GM12878 (cell line): ENCODE results near the gene SPACDR. TPM values are rescaled to one million over a fixed set of nuclear protein-coding genes. Genes with fewer than 3 reads are reported as not detected.
A peak's percentile ranks its signal among the peaks of the same experiment; 100 is the strongest.

Source experiments
- CHD1 ChIP-seq: IDR thresholded peaks from 2 replicates; pipeline ENCODE4 v1.6.1; 2012; ENCODE audit warnings: low read depth, low read length, improper control_type of control experiment
- CHD4 ChIP-seq: fragments of 200-600 bp; sonication (generic); IDR thresholded peaks from 2 replicates; pipeline ENCODE4 v1.6.1; 2016; ENCODE audit warnings: mild to moderate bottlenecking
- CUX1 ChIP-seq: IDR thresholded peaks from 2 replicates; pipeline ENCODE4 v1.6.1; 2012; ENCODE audit warnings: improper control_type of control experiment, low read depth, low read length; ENCODE audit not compliant: insufficient replicate concordance
- HCFC1 ChIP-seq: fragments of 150-350 bp; IDR thresholded peaks from 2 replicates; pipeline ENCODE4 v1.6.1; 2014; ENCODE audit warnings: low read length
- IRF5 ChIP-seq: fragments of 450-650 bp; IDR thresholded peaks from 2 replicates; pipeline ENCODE4 v1.6.1; 2017; ENCODE audit warnings: borderline replicate concordance
- KDM1A ChIP-seq: fragments of 200-600 bp; sonication (generic); IDR thresholded peaks from 2 replicates; pipeline ENCODE4 v1.6.1; 2016; ENCODE audit warnings: borderline replicate concordance
- MYC ChIP-seq: IDR thresholded peaks from 2 replicates; pipeline ENCODE4 v1.6.1; 2011; ENCODE audit warnings: mild to moderate bottlenecking, low read length, moderate library complexity, inconsistent platforms; ENCODE audit not compliant: insufficient read depth, insufficient replicate concordance, insufficient read length, severe bottlenecking
- NFYB ChIP-seq: IDR thresholded peaks from 2 replicates; pipeline ENCODE4 v1.6.1; 2011; ENCODE audit warnings: low read depth, mild to moderate bottlenecking, low read length, improper control_type of control experiment, moderate library complexity; ENCODE audit not compliant: insufficient read depth
- PAX5 ChIP-seq: IDR thresholded peaks from 2 replicates; pipeline ENCODE4 v1.6.1; 2011; ENCODE audit warnings: low read depth, low read length, borderline replicate concordance
- RCOR1 ChIP-seq: conservative IDR thresholded peaks from 2 replicates; pipeline ENCODE4 v1.6.1; 2012; ENCODE audit warnings: low read depth, low read length, improper control_type of control experiment
- RELB ChIP-seq: fragments of 450-650 bp; IDR thresholded peaks from 2 replicates; pipeline ENCODE4 v1.6.1; 2017; ENCODE audit warnings: low read depth, mild to moderate bottlenecking, moderate library complexity
- SMAD5 ChIP-seq: IDR thresholded peaks from 2 replicates; pipeline ENCODE4 v1.6.1; 2016; ENCODE audit warnings: antibody characterized with exemption, low read depth
- SRF ChIP-seq, 2 experiments: IDR thresholded peaks; 2 replicates each; pipeline ENCODE4 v1.6.1; 2011; ENCODE audit warnings: low read depth in 2 of 2, low read length in 2 of 2, mild to moderate bottlenecking in 1 of 2, moderate library complexity in 1 of 2
- SUPT20H ChIP-seq: IDR thresholded peaks from 2 replicates; pipeline ENCODE4 v1.6.1; 2011; ENCODE audit warnings: low read depth, mild to moderate bottlenecking, low read length, moderate library complexity, borderline replicate concordance; ENCODE audit not compliant: control insufficient read depth
- WRNIP1 ChIP-seq: IDR thresholded peaks from 2 replicates; pipeline ENCODE4 v1.6.1; 2011; ENCODE audit warnings: low read depth, low read length, improper control_type of control experiment, borderline replicate concordance
- ZNF592 ChIP-seq: fragments of 450-650 bp; IDR thresholded peaks from 2 replicates; pipeline ENCODE4 v1.6.1; 2017; ENCODE audit warnings: mild to moderate bottlenecking, moderate library complexity
- polyA plus RNA-seq, 11 experiments: library from polyadenylated mRNA; depleted of rRNA in 4 of 11; unstranded in 6 of 11; stranded (reverse) in 5 of 11; fragments of >200 nt; fragmentation: Nextera tagmentation in 4 of 11; fragmentation: Illumina TruSeq in 1 of 11; extraction: Ambion mirVana in 4 of 11; extraction: Trizol in 1 of 11; gene quantifications; 1 replicate in 1 of 11; 2 replicates in 10 of 11; pipeline versions ENCODE4 v1.2.1 to v1.2.3, GENCODE V29; 2011 to 2016; ENCODE audit warnings: inconsistent platforms in 2 of 11, missing spikeins in 2 of 11, low read depth in 1 of 11
- total RNA-seq, 4 experiments: library from RNA; depleted of rRNA in 3 of 4; stranded (reverse); fragments of >200 nt in 3 of 4; fragmentation: Illumina TruSeq in 1 of 4; extraction: Trizol in 1 of 4; gene quantifications; 2 replicates each; pipeline versions ENCODE4 v1.2.1 to v1.2.3, GENCODE V29; 2013 to 2021

Gene SPACDR
- total and polyA plus RNA-seq, 10 of the 15 experiments (the other 5 are each of a cell fraction or from before 2014, with no cell fraction given): 0.18 to 1.5 (median 0.63) TPM

GRCh38 chr7:100423315-100423714 lies 40.7 kb downstream of the SPACDR start (continued):
- TF ChIP-seq ZNF592 (0 out of 2 replicates have a peak, but pooled peaks have one; percentile 3), PAX5 (no peak), HCFC1 (no peak), SUPT20H (no peak), KDM1A (no peak), RCOR1 (no peak), SRF (IDR thresholded peaks at IDR 0.05; ENCODE audit: low read depth in 2 of 2, low read length in 2 of 2) (peak in 1 of 2 experiments; percentile 41; a peak in 1 of 4 replicates), IRF5 (no peak), CUX1 (no peak), WRNIP1 (no peak), CHD1 (no peak), NFYB (no peak), SMAD5 (no peak), MYC (no peak), RELB (peak; percentile 38; the same call in 1 of the 2 replicates), CHD4 (no peak)
